Fibroblast of lung (primary cell): Measurements from ENCODE around the gene NAALADL1.

ENCODE experiments used
- EZH2 ChIP-seq: IDR thresholded peaks from 2 replicates; pipeline ENCODE4 v1.5.1; 2012; ENCODE audit warnings: low read length, control low read depth, mild to moderate bottlenecking; ENCODE audit errors: missing control alignments
- TF ChIP-seq, protein P1 (sequence below), 2 donors: IDR thresholded peaks in 1 of 2; conservative IDR thresholded peaks in 1 of 2; 1 replicate in 1 of 2; 2 replicates in 1 of 2; pipeline ENCODE4 v1.5.1; 2011 to 2012; ENCODE audit warnings: low read length in 2 of 2, control low read depth in 1 of 2, inconsistent platforms in 1 of 2, low read depth in 1 of 2, mild to moderate bottlenecking in 1 of 2

DNA sequence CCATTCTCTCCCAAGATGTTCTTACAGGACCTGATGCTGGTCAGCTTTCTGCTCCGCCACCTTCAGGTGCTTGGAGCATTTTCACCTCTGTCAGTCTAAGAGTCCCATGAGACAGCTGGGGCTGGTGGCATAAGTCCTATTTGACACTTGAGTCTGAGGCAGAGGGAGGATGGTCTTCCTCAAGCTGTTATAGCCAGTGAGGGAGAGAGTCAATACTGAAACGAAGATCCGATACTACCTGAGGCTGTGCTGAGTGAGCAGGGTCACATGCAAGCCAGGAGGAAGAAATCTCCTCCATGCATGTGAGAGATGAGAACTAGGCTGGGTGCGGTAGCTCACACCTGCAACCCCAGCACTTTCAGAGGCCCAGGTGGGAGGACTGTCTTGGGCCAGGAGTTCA lies 31.3 kb upstream of the NAALADL1 start:
- TF ChIP-seq, protein P1, sequence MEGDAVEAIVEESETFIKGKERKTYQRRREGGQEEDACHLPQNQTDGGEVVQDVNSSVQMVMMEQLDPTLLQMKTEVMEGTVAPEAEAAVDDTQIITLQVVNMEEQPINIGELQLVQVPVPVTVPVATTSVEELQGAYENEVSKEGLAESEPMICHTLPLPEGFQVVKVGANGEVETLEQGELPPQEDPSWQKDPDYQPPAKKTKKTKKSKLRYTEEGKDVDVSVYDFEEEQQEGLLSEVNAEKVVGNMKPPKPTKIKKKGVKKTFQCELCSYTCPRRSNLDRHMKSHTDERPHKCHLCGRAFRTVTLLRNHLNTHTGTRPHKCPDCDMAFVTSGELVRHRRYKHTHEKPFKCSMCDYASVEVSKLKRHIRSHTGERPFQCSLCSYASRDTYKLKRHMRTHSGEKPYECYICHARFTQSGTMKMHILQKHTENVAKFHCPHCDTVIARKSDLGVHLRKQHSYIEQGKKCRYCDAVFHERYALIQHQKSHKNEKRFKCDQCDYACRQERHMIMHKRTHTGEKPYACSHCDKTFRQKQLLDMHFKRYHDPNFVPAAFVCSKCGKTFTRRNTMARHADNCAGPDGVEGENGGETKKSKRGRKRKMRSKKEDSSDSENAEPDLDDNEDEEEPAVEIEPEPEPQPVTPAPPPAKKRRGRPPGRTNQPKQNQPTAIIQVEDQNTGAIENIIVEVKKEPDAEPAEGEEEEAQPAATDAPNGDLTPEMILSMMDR (conservative IDR thresholded peaks at IDR 0.05 in 1 of 2, IDR thresholded peaks at IDR 0.05 in 1 of 2; ENCODE audit: low read depth in 1 of 2, low read length in 2 of 2) = no peak
- no peak for TF ChIP-seq EZH2
